Adrenal gland (tissue), 12 donors: ENCODE results near the gene KRTAP10-1. TPM values are rescaled to one million over a fixed set of nuclear protein-coding genes. Genes with fewer than 3 reads are reported as not detected.

Source experiments
- DNase-seq, 7 donors: peaks; one replicate each; pipeline ENCODE4 v3.0.0-alpha.2; 2019 to 2020
- H3K27ac ChIP-seq, 5 donors: fragments of 200-600 bp; sonication (generic) in 4 of 5; 1 replicate in 3 of 5; 2 replicates in 2 of 5; pipeline versions ENCODE4 v1.5.1 to v1.8.0; 2016 to 2020; ENCODE audit warnings: mild to moderate bottlenecking in 1 of 5
- H3K27me3 ChIP-seq: fragments of 200-600 bp; 2 replicates; pipeline ENCODE4 v1.8.0; 2021
- H3K36me3 ChIP-seq, 2 donors: fragments of 200-600 bp; replicated peaks in 1 of 2; 1 replicate in 1 of 2; 2 replicates in 1 of 2; pipeline versions ENCODE4 v1.5.1 to v1.8.0; 2018 to 2022
- H3K4me1 ChIP-seq, 2 donors: fragments of 200-600 bp; replicated peaks in 1 of 2; 1 replicate in 1 of 2; 2 replicates in 1 of 2; pipeline versions ENCODE4 v1.5.1 to v1.8.0; 2018 to 2021
- H3K4me3 ChIP-seq, 4 donors: fragments of 200-600 bp; sonication (generic) in 3 of 4; one replicate each; pipeline ENCODE4 v1.5.1; 2016 to 2018
- H3K9me3 ChIP-seq, 3 donors: fragments of 200-600 bp; sonication (generic) in 1 of 3; replicated peaks in 1 of 3; 1 replicate in 2 of 3; 2 replicates in 1 of 3; pipeline versions ENCODE4 v1.5.1 to v1.8.0; 2016 to 2021
- POLR2A ChIP-seq, 2 donors: fragments of 450-650 bp; IDR thresholded peaks; one replicate each; pipeline ENCODE4 v1.6.1; 2017; ENCODE audit warnings: antibody characterized with exemption in 2 of 2, mild to moderate bottlenecking in 2 of 2, moderate library complexity in 1 of 2
- WGBS, 4 donors: extraction: QIAGEN DNeasy Blood & Tissue Kit in 2 of 4; methylation state at CpG; one replicate each; pipeline versions ENCODE4 v1.1.5 to v1.1.7; 2013 to 2017; 5-methylcytosine and 5-hydroxymethylcytosine counted together
- intact Hi-C, 2 donors: fragments of 100-400 bp; cut with DNase I; formaldehyde crosslinking; loops; one replicate each; pipeline versions ENCODE4 v1.14.1 to v1.15.0; 2022 to 2023
- polyA plus RNA-seq, 3 donors: library from polyadenylated mRNA; stranded (reverse); fragments of 200-250 nt in 2 of 3; fragments of 350-450 nt in 1 of 3; fragmentation: Illumina TruSeq in 1 of 3; extraction: RNeasy Lipid Tissue Mini Kit (QIAGEN cat#74804) in 1 of 3; gene quantifications; one replicate each; pipeline ENCODE4 v1.2.3, GENCODE V29; 2013 to 2014
- total RNA-seq, 9 donors: library from RNA; depleted of rRNA in 4 of 9; stranded (reverse); fragments of >200 nt in 4 of 9; fragments of 120-200 nt in 1 of 9; fragmentation: NEBNext Ultra II Directional in 1 of 9; extraction: Animal tissue kit (Norgen Biotek cat#: 25700) in 1 of 9; gene quantifications; one replicate each; pipeline versions ENCODE4 v1.1.0 to v1.2.4, GENCODE V29; 2013 to 2023
- TF ChIP-seq, protein P1 (sequence below), 6 experiments: fragments of 450-650 bp in 4 of 6; fragments of 200-600 bp in 2 of 6; sonication (generic) in 1 of 6; IDR thresholded peaks; 1 replicate in 5 of 6; 2 replicates in 1 of 6; pipeline versions ENCODE4 v1.5.1 to v1.8.0; 2016 to 2021; ENCODE audit warnings: antibody characterized with exemption in 6 of 6, mild to moderate bottlenecking in 2 of 6, moderate library complexity in 1 of 6
- donor health status: healthy with polysubstance abuse.
- donor health status: Bipolar disorder and iron deficiency.
- donor health status: DM: yes; HTN: yes; CAD: no.
- donor health status: DM: no; HTN: no; CAD: no.
- donor health status: DM: no; HTN: no; CAD: no.
- donor health status: DM: yes; HTN: yes; CAD: no.

Gene KRTAP10-1
- total and polyA plus RNA-seq, 12 donors, result not detected

- Histone ChIP-seq H3K4me1 (no peaks in the 10 kb centered on the region), H3K27me3 (no peaks in the 10 kb centered on the region), H3K4me3 (no peak overlapping the region), H3K9me3 (no peaks in the 10 kb centered on the region), H3K36me3 (no peaks in the 10 kb centered on the region), H3K27ac (no peak overlapping the region)
- intact Hi-C loops, result no loop called here
- TF ChIP-seq POLR2A (IDR thresholded peaks at IDR 0.05), result no peak
- TF ChIP-seq, protein P1, sequence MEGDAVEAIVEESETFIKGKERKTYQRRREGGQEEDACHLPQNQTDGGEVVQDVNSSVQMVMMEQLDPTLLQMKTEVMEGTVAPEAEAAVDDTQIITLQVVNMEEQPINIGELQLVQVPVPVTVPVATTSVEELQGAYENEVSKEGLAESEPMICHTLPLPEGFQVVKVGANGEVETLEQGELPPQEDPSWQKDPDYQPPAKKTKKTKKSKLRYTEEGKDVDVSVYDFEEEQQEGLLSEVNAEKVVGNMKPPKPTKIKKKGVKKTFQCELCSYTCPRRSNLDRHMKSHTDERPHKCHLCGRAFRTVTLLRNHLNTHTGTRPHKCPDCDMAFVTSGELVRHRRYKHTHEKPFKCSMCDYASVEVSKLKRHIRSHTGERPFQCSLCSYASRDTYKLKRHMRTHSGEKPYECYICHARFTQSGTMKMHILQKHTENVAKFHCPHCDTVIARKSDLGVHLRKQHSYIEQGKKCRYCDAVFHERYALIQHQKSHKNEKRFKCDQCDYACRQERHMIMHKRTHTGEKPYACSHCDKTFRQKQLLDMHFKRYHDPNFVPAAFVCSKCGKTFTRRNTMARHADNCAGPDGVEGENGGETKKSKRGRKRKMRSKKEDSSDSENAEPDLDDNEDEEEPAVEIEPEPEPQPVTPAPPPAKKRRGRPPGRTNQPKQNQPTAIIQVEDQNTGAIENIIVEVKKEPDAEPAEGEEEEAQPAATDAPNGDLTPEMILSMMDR (IDR thresholded peaks at IDR 0.05), result no peak
- WGBS, 4 donors, result 83 to 85% (median 84%) methylated on average over 7 to 9 of the region's 9 CpGs
- no peak for DNase-seq
Measured at GRCh38 chr21:44490816-44491215, 49.2 kb downstream of the KRTAP10-1 start.

GRCh38 chr21:44490405-44490804 is 49.6 kb downstream of the KRTAP10-1 start:
- H3K36me3 ChIP-seq, result no peaks in the 10 kb centered on the region
- TF ChIP-seq, protein P1 (IDR thresholded peaks at IDR 0.05), result no peak
- TF ChIP-seq POLR2A (IDR thresholded peaks at IDR 0.05), result no peak

GRCh38 chr21:44489962-44490361 is 50.0 kb downstream of the KRTAP10-1 start:
- Histone ChIP-seq H3K4me1 (no peaks in the 10 kb centered on the region), H3K36me3 (no peaks in the 10 kb centered on the region), H3K9me3 (no peaks in the 10 kb centered on the region), H3K4me3 (no peak overlapping the region), H3K27ac (no peak overlapping the region), H3K27me3 (no peaks in the 10 kb centered on the region)
- no peak for DNase-seq
- WGBS, 4 donors, result 29 to 41% (median 31%) methylated on average over 7 of the region's 7 CpGs
- intact Hi-C loops, result no loop called here
- no peak for TF ChIP-seq POLR2A (IDR thresholded peaks at IDR 0.05)
- TF ChIP-seq, protein P1 (IDR thresholded peaks at IDR 0.05), result no peak

More at GRCh38 chr21:44490405-44490804, 49.6 kb downstream of the KRTAP10-1 start:
- DNase-seq, result no peak
- H3K27ac ChIP-seq, result no peak overlapping the region
- no peaks in the 10 kb centered on the region for H3K4me1 ChIP-seq
- 90 to 96% (median 93%) methylated on average over 15 to 19 of the region's 19 CpGs for WGBS, 4 donors
- no peak overlapping the region for H3K4me3 ChIP-seq
- intact Hi-C loops, result no loop called here
- no peaks in the 10 kb centered on the region for H3K9me3 ChIP-seq
- H3K27me3 ChIP-seq, result no peaks in the 10 kb centered on the region

Other genes starting within 250 kb of the KRTAP10-1 start
- 100 to 1,000 TPM in 4 of 9 donors, 10 to 100 TPM in 5; 38.9 to 123 (median 90.3) TPM for gene PFKL, start 240.1 kb downstream of the KRTAP10-1 start, total RNA-seq
- 100 to 1,000 TPM in 1 of 3 donors, 10 to 100 TPM in 2; 16.6 to 123 (median 98.0) TPM for gene PFKL, start 240.1 kb downstream of the KRTAP10-1 start, polyA plus RNA-seq
- gene CFAP410, start 200.8 kb downstream of the KRTAP10-1 start, total RNA-seq, result 10 to 100 TPM; 12.4 to 73.5 (median 35.7) TPM
- 100 to 1,000 TPM in 2 of 3 donors, 1 to 10 TPM in 1; 1.4 to 149 (median 116) TPM for gene CFAP410, start 200.8 kb downstream of the KRTAP10-1 start, polyA plus RNA-seq
- gene TRPM2, start 186.6 kb downstream of the KRTAP10-1 start, total RNA-seq, result 10 to 100 TPM in 5 of 9 donors, 1 to 10 TPM in 4; 1.9 to 16.0 (median 10.9) TPM
- 10 to 100 TPM in 2 of 3 donors, 1 to 10 TPM in 1; 1.5 to 28.3 (median 17.3) TPM for gene TRPM2, start 186.6 kb downstream of the KRTAP10-1 start, polyA plus RNA-seq
- 1 to 10 TPM in 7 of 9 donors, under 1 TPM in 2; 0.67 to 3.2 (median 2.3) TPM for gene LRRC3, start 84.7 kb downstream of the KRTAP10-1 start, total RNA-seq
- 1 to 10 TPM in 2 of 3 donors, under 1 TPM in 1; 0.97 to 1.9 (median 1.0) TPM for gene LRRC3, start 84.7 kb downstream of the KRTAP10-1 start, polyA plus RNA-seq
- gene KRTAP10-2, start 11.3 kb upstream of the KRTAP10-1 start, total RNA-seq, result not detected
- gene KRTAP10-2, start 11.3 kb upstream of the KRTAP10-1 start, polyA plus RNA-seq, result not detected
- gene KRTAP10-3, start 18.6 kb upstream of the KRTAP10-1 start, total RNA-seq, result not detected
- not detected for gene KRTAP10-3, start 18.6 kb upstream of the KRTAP10-1 start, polyA plus RNA-seq
- gene KRTAP10-4, start 33.5 kb upstream of the KRTAP10-1 start, total RNA-seq, result not detected
- gene KRTAP10-4, start 33.5 kb upstream of the KRTAP10-1 start, polyA plus RNA-seq, result not detected
- not detected for gene KRTAP10-5, start 40.4 kb upstream of the KRTAP10-1 start, total RNA-seq
- gene KRTAP10-5, start 40.4 kb upstream of the KRTAP10-1 start, polyA plus RNA-seq, result not detected
- not detected for gene KRTAP10-6, start 52.3 kb upstream of the KRTAP10-1 start, total RNA-seq
- gene KRTAP10-6, start 52.3 kb upstream of the KRTAP10-1 start, polyA plus RNA-seq, result not detected
- not detected for gene KRTAP10-7, start 60.4 kb upstream of the KRTAP10-1 start, total RNA-seq
- not detected for gene KRTAP10-7, start 60.4 kb upstream of the KRTAP10-1 start, polyA plus RNA-seq
- not detected for gene KRTAP10-8, start 71.9 kb upstream of the KRTAP10-1 start, total RNA-seq
- not detected for gene KRTAP10-8, start 71.9 kb upstream of the KRTAP10-1 start, polyA plus RNA-seq
- not detected for gene KRTAP10-9, start 86.9 kb upstream of the KRTAP10-1 start, total RNA-seq
- not detected for gene KRTAP10-9, start 86.9 kb upstream of the KRTAP10-1 start, polyA plus RNA-seq
- gene KRTAP10-10, start 97.2 kb upstream of the KRTAP10-1 start, total RNA-seq, result not detected
- not detected for gene KRTAP10-10, start 97.2 kb upstream of the KRTAP10-1 start, polyA plus RNA-seq
- not detected for gene KRTAP10-11, start 106.2 kb upstream of the KRTAP10-1 start, total RNA-seq
- gene KRTAP10-11, start 106.2 kb upstream of the KRTAP10-1 start, polyA plus RNA-seq, result not detected
- not detected for gene KRTAP12-4, start 114.5 kb upstream of the KRTAP10-1 start, total RNA-seq
- not detected for gene KRTAP12-4, start 114.5 kb upstream of the KRTAP10-1 start, polyA plus RNA-seq
- gene KRTAP12-3, start 117.7 kb upstream of the KRTAP10-1 start, total RNA-seq, result not detected
- gene KRTAP12-3, start 117.7 kb upstream of the KRTAP10-1 start, polyA plus RNA-seq, result not detected
- gene KRTAP12-2, start 126.7 kb upstream of the KRTAP10-1 start, total RNA-seq, result not detected
- gene KRTAP12-2, start 126.7 kb upstream of the KRTAP10-1 start, polyA plus RNA-seq, result not detected
- gene KRTAP12-1, start 142.0 kb upstream of the KRTAP10-1 start, total RNA-seq, result not detected
- gene KRTAP12-1, start 142.0 kb upstream of the KRTAP10-1 start, polyA plus RNA-seq, result not detected
- not detected for gene KRTAP10-12, start 157.0 kb upstream of the KRTAP10-1 start, total RNA-seq
- gene KRTAP10-12, start 157.0 kb upstream of the KRTAP10-1 start, polyA plus RNA-seq, result not detected
- gene TSPEAR, start 171.4 kb upstream of the KRTAP10-1 start, total RNA-seq, result not detected
- not detected for gene TSPEAR, start 171.4 kb upstream of the KRTAP10-1 start, polyA plus RNA-seq